GM12878 (cell line): Measurements from ENCODE around the gene STX12. TPM values are rescaled to one million over a fixed set of nuclear protein-coding genes. Genes with fewer than 3 reads are reported as not detected.
A peak's percentile ranks its signal among the peaks of the same experiment; 100 is the strongest.

Source experiments
- ATAC-seq: fragments of 200-7000 bp; cut with Tn5 transposase; 3 replicates; pipeline ENCODE4 v1.9.1; 2020; ENCODE audit warnings: mild to moderate bottlenecking, moderate library complexity
- BruUV-seq: library from RNA; stranded (reverse); fragments of 400-500 nt; replicated peaks from 2 replicates; lab custom pipeline; 2021; lab: Mats Ljungman, UMichigan
- CTCF ChIA-PET: fragments of 300-600 bp; sonication (Branson Sonifier 250); formaldehyde crosslinking; extraction: SDS; loops from one replicate; lab custom pipeline; 2021; ENCODE audit warnings: inconsistent platforms; lab: Yijun Ruan, JAX
- POLR2A ChIA-PET: fragments of 350-600 bp; formaldehyde crosslinking; extraction: SDS; loops from one replicate; lab custom pipeline; 2021; ENCODE audit warnings: inconsistent platforms; lab: Charles Lee
- RAD21 ChIA-PET: fragments of 300-600 bp; sonication (Branson Sonifier 250); formaldehyde crosslinking; loops from one replicate; lab custom pipeline; 2023; ENCODE audit warnings: antibody characterized with exemption; ENCODE audit not compliant: unreplicated experiment; lab: Charles Lee
- SMC1A ChIA-PET: fragments of 300-600 bp; sonication (Branson Sonifier 250); formaldehyde crosslinking; loops from one replicate; lab custom pipeline; 2023; ENCODE audit not compliant: unreplicated experiment, uncharacterized antibody; lab: Charles Lee
- DNase-seq: peaks from one replicate; pipeline ENCODE4 v3.0.0-alpha.2; 2011; ENCODE audit warnings: low read depth, low spot score
- FAIRE-seq: peaks from 3 replicates; lab custom pipeline; 2011; peaks lifted over from hg19 to GRCh38; lab: Jason Lieb, UNC
- H2AFZ ChIP-seq: 2 replicates; pipeline ENCODE4 v1.6.0; 2011; ENCODE audit warnings: low read depth, low read length, control low read depth; ENCODE audit not compliant: control insufficient read depth
- H3K27ac ChIP-seq: 2 replicates; pipeline ENCODE4 v1.5.1; 2011; ENCODE audit warnings: control low read depth; ENCODE audit not compliant: control insufficient read depth, insufficient read depth
- H3K27me3 ChIP-seq, 2 experiments: replicated peaks in 1 of 2; 2 replicates each; pipeline versions ENCODE4 v1.6.0 to v1.6.1; 2011; ENCODE audit warnings: low read length in 1 of 2; ENCODE audit not compliant: control insufficient read depth in 2 of 2, insufficient read depth in 2 of 2
- H3K36me3 ChIP-seq, 2 experiments: 2 replicates each; pipeline ENCODE4 v1.5.1; 2011; ENCODE audit warnings: low read length in 1 of 2; ENCODE audit not compliant: control insufficient read depth in 2 of 2, insufficient read depth in 2 of 2
- H3K4me1 ChIP-seq: 2 replicates; pipeline ENCODE4 v1.6.1; 2011; ENCODE audit warnings: mild to moderate bottlenecking, low read length, moderate library complexity, mixed read lengths; ENCODE audit not compliant: control insufficient read depth, insufficient read depth
- H3K4me2 ChIP-seq: 2 replicates; pipeline ENCODE4 v1.6.0; 2011; ENCODE audit warnings: control low read depth; ENCODE audit not compliant: control insufficient read depth, insufficient read depth
- H3K4me3 ChIP-seq: fragments of 200-600 bp; sonication (generic); 2 replicates; pipeline ENCODE4 v1.5.1; 2016
- H3K79me2 ChIP-seq: 2 replicates; pipeline ENCODE4 v1.6.0; 2011; ENCODE audit warnings: low read length; ENCODE audit not compliant: control insufficient read depth, insufficient read depth
- H3K9ac ChIP-seq: 2 replicates; pipeline ENCODE4 v1.8.0; 2011; ENCODE audit warnings: low read length, control low read depth, mixed read lengths; ENCODE audit not compliant: control insufficient read depth, insufficient read depth
- H3K9me3 ChIP-seq: replicated peaks from 3 replicates; pipeline ENCODE4 v1.5.1; 2011; ENCODE audit warnings: mild to moderate bottlenecking, low read length; ENCODE audit not compliant: control insufficient read depth, insufficient read depth
- H4K20me1 ChIP-seq: 2 replicates; pipeline ENCODE4 v1.6.0; 2011; ENCODE audit not compliant: control insufficient read depth, insufficient read depth
- JUNB ChIP-seq: IDR thresholded peaks from 2 replicates; pipeline ENCODE4 v1.6.1; 2016; ENCODE audit warnings: antibody characterized with exemption, mild to moderate bottlenecking
- RUNX3 ChIP-seq: IDR thresholded peaks from 2 replicates; pipeline ENCODE4 v1.6.1; 2012; ENCODE audit warnings: low read length, inconsistent platforms
- SPI1 ChIP-seq: IDR thresholded peaks from 2 replicates; pipeline ENCODE4 v1.6.1; 2011; ENCODE audit warnings: low read depth, mild to moderate bottlenecking, low read length, moderate library complexity, borderline replicate concordance; ENCODE audit not compliant: insufficient read depth
- SREBF1 ChIP-seq: IDR thresholded peaks from 2 replicates; pipeline ENCODE4 v1.6.1; 2012; ENCODE audit warnings: mild to moderate bottlenecking, low read length
- TCF12 ChIP-seq: IDR thresholded peaks from 2 replicates; pipeline ENCODE4 v1.6.1; 2011; ENCODE audit warnings: low read depth, mild to moderate bottlenecking, low read length
- WGBS: methylation state at CpG from one replicate; pipeline ENCODE4 v1.1.6; 2016; ENCODE audit warnings: low lambda C conversion rate; ENCODE audit not compliant: insufficient replicate concordance, insufficient coverage; ENCODE audit errors: missing lambda C conversion rate; 5-methylcytosine and 5-hydroxymethylcytosine counted together
- in situ Hi-C: fragments of 300-500 bp; cut with MboI; formaldehyde crosslinking; loops from 9 replicates; pipeline ENCODE4 v1.14.3; 2018; ENCODE audit warnings: mixed read lengths
- intact Hi-C: fragments of 100-400 bp; cut with micrococcal nuclease; formaldehyde crosslinking; loops from one replicate; pipeline ENCODE4 v1.14.2; 2022; ENCODE audit not compliant: unreplicated experiment
- polyA plus RNA-seq, 11 experiments: library from polyadenylated mRNA; depleted of rRNA in 4 of 11; unstranded in 6 of 11; stranded (reverse) in 5 of 11; fragments of >200 nt; fragmentation: Nextera tagmentation in 4 of 11; fragmentation: Illumina TruSeq in 1 of 11; extraction: Ambion mirVana in 4 of 11; extraction: Trizol in 1 of 11; gene quantifications; 1 replicate in 1 of 11; 2 replicates in 10 of 11; pipeline versions ENCODE4 v1.2.1 to v1.2.3, GENCODE V29; 2011 to 2016; ENCODE audit warnings: inconsistent platforms in 2 of 11, missing spikeins in 2 of 11, low read depth in 1 of 11
- total RNA-seq, 4 experiments: library from RNA; depleted of rRNA in 3 of 4; stranded (reverse); fragments of >200 nt in 3 of 4; fragmentation: Illumina TruSeq in 1 of 4; extraction: Trizol in 1 of 4; gene quantifications; 2 replicates each; pipeline versions ENCODE4 v1.2.1 to v1.2.3, GENCODE V29; 2013 to 2021
- TF ChIP-seq, protein P1 (sequence below): fragments of 450-650 bp; IDR thresholded peaks from 2 replicates; pipeline ENCODE4 v1.6.1; 2018; ENCODE audit warnings: borderline replicate concordance, mild to moderate bottlenecking; ENCODE audit not compliant: partially characterized antibody
- TF ChIP-seq, protein P2 (sequence below): fragments of 450-650 bp; IDR thresholded peaks from 2 replicates; pipeline ENCODE4 v1.6.1; 2017; ENCODE audit warnings: low read depth, mild to moderate bottlenecking, moderate library complexity

Gene STX12
- total and polyA plus RNA-seq, 10 of the 15 experiments (the other 5 are each of a cell fraction or from before 2014, with no cell fraction given) = 20.2 to 35.0 (median 28.1) TPM

DNA sequence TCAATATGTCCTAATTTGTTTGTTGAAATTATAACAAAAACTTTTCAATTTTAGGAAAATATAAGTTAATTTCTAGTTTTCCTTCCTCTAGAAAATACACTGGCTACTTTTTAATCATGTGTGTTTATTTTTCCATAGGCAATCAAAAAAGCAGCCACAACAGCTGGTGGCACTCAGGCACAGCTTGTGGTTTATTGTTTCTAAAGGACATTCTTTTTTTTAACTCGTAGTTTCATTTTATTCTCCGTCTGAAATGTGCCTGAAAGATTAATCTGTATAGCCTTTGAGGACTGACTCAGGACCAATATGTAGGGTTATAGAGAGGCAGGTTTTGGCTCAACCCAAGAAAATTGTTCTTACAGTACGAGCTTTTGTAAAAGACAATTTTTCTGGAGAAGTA, 20.7 kb upstream of the STX12 start:
- no peak for DNase-seq
- BruUV-seq = no TSS peak
- no peaks in the 10 kb centered on the region for H4K20me1 ChIP-seq
- ChIA-PET RAD21 (no interaction called here), POLR2A (interaction anchor here (0.8 kb wide), 1 partner anchor 16 kb away, joined by 3 read pairs; no protein-coding TSS in a partner anchor), SMC1A (interaction anchor here (1.1 to 1.8 kb wide), 3 partner anchors 10 to 47 kb away, joined by 3 to 6 read pairs (median 3); no protein-coding TSS in a partner anchor), CTCF (interaction anchor here (0.8 kb wide), 1 partner anchor 27 kb away, joined by 4 read pairs; the partner anchor contains the start of gene FAM76A)
- no peak for FAIRE-seq
- peak overlapping the region; percentile 30; the same call in 1 of the 2 replicates for H3K4me2 ChIP-seq
- H3K79me2 ChIP-seq = no peaks in the 10 kb centered on the region
- WGBS = 98% methylated on average over 3 of the region's 3 CpGs
- H3K27ac ChIP-seq = no peak overlapping the region
- no peak overlapping the region for H2AFZ ChIP-seq
- no peaks in the 10 kb centered on the region for H3K27me3 ChIP-seq
- H3K4me3 ChIP-seq = no peak overlapping the region
- TF ChIP-seq TCF12 (0 out of 2 replicates have a peak, but pooled peaks have one; percentile 21), RUNX3 (peak; percentile 79), SREBF1 (no peak), SPI1 (no peak), JUNB (no peak)
- TF ChIP-seq, protein P1, sequence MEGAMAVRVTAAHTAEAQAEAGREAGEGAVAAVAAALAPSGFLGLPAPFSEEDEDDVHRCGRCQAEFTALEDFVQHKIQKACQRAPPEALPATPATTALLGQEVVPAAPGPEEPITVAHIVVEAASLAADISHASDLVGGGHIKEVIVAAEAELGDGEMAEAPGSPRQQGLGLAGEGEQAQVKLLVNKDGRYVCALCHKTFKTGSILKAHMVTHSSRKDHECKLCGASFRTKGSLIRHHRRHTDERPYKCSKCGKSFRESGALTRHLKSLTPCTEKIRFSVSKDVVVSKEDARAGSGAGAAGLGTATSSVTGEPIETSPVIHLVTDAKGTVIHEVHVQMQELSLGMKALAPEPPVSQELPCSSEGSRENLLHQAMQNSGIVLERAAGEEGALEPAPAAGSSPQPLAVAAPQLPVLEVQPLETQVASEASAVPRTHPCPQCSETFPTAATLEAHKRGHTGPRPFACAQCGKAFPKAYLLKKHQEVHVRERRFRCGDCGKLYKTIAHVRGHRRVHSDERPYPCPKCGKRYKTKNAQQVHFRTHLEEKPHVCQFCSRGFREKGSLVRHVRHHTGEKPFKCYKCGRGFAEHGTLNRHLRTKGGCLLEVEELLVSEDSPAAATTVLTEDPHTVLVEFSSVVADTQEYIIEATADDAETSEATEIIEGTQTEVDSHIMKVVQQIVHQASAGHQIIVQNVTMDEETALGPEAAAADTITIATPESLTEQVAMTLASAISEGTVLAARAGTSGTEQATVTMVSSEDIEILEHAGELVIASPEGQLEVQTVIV = no peak
- TF ChIP-seq, protein P2, sequence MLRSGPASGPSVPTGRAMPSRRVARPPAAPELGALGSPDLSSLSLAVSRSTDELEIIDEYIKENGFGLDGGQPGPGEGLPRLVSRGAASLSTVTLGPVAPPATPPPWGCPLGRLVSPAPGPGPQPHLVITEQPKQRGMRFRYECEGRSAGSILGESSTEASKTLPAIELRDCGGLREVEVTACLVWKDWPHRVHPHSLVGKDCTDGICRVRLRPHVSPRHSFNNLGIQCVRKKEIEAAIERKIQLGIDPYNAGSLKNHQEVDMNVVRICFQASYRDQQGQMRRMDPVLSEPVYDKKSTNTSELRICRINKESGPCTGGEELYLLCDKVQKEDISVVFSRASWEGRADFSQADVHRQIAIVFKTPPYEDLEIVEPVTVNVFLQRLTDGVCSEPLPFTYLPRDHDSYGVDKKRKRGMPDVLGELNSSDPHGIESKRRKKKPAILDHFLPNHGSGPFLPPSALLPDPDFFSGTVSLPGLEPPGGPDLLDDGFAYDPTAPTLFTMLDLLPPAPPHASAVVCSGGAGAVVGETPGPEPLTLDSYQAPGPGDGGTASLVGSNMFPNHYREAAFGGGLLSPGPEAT = no peak
- no peak overlapping the region for H3K9ac ChIP-seq
- H3K4me1 ChIP-seq = peaks cover 11% of the 10 kb centered on the region
- intact Hi-C loops (no loop called here), in situ Hi-C loops (no loop called here)
- peaks cover 0 to 11% of the 10 kb centered on the region in 2 experiments; a peak in 1 of 4 replicates for H3K36me3 ChIP-seq
- H3K9me3 ChIP-seq = no peaks in the 10 kb centered on the region
- ATAC-seq = peak; percentile 42
